ENCODE results near the gene KLF6.

KLF6 gene

GRCh38 chr10:3785251-3785850 lies 342 bp upstream of the KLF6 start:
- TF ChIP-seq, protein P1, sequence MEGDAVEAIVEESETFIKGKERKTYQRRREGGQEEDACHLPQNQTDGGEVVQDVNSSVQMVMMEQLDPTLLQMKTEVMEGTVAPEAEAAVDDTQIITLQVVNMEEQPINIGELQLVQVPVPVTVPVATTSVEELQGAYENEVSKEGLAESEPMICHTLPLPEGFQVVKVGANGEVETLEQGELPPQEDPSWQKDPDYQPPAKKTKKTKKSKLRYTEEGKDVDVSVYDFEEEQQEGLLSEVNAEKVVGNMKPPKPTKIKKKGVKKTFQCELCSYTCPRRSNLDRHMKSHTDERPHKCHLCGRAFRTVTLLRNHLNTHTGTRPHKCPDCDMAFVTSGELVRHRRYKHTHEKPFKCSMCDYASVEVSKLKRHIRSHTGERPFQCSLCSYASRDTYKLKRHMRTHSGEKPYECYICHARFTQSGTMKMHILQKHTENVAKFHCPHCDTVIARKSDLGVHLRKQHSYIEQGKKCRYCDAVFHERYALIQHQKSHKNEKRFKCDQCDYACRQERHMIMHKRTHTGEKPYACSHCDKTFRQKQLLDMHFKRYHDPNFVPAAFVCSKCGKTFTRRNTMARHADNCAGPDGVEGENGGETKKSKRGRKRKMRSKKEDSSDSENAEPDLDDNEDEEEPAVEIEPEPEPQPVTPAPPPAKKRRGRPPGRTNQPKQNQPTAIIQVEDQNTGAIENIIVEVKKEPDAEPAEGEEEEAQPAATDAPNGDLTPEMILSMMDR (IDR thresholded peaks at IDR 0.05): no peak

- TF ChIP-seq, protein P1 (IDR thresholded peaks at IDR 0.05): no peak
Observed at GRCh38 chr10:3783682-3784432, 1.2 kb downstream of the KLF6 start.

DNA sequence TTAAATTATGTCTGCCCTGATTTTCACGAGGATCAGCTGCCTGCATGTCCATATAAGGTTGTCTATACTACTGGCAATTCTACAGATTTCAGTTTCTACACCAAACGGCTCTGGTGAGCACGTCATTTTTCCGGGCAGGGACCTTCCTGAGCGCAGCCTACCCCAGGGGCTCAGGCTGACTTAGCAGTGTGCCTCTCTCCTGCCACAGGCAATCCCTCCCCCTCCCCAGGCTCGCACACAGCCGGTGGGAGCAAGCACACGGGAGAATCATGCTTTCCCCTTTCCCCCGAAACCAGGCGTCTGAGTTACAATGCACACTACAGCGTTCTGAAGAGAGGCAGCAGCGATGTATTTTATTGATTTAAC lies 1.7 kb downstream of the KLF6 start:
- TF ChIP-seq, protein P1 (IDR thresholded peaks at IDR 0.05): no peak

- TF ChIP-seq, protein P1 (IDR thresholded peaks at IDR 0.05): no peak
Observed at GRCh38 chr10:3782451-3783315, 2.3 kb downstream of the KLF6 start.

DNA sequence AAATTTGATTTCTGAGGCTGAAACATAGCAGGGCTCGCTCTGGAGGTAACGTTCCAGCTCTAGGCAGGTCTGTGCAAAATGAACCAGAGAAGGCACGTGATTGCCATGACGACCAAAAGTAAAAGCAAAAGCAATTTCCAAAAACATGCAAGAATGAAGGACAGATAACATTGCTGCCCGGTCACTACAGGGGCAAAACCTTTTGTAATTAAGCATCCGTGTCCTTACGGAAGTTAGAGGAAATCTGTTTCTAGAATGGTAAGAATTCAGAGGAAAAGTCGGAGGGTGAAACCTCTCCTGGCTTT lies 2.9 kb downstream of the KLF6 start:
- TF ChIP-seq, protein P1 (IDR thresholded peaks at IDR 0.05): no peak

DNA sequence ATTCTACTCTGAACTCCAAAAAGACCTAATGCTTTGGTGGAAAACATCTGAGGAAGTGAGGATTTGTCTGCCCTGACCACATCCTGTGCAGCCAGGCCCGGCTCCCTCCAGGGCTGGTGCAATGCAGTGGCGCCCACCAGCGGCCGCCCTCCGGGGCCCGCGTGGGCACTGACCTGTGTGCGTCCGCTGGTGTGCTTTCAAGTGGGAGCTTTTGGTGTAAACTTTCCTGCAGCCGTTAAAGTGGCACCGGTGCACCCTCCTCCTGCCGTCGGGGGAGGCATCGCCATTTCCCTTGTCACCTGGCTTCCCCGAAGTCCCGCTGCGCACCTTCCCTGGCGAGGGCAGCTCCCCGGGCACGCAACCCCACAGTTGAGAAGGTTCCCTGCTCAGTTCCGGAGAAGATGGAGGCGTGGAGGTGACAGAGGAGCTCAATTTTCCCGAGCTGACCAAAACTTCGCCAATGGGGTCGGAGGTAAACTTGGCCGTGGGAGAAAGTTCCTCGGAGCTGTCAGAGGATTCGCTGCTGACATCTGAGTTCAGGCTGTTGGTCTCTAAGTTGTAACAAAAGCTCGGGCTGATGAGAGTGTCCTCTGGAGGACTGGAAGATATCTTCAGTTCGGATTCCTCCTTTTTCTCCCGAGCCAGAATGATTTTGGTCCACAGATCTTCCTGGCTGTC lies 3.4 kb downstream of the KLF6 start:
- TF ChIP-seq, protein P1 (IDR thresholded peaks at IDR 0.05): no peak

GRCh38 chr10:3780771-3781467 lies 4.1 kb downstream of the KLF6 start:
- TF ChIP-seq, protein P1 (IDR thresholded peaks at IDR 0.05): no peak

Data from LNCAP (cell line).